22Rv1 (cell line): ENCODE data around the gene LDLR.
"Not testable (repeated sequence)": the region's sequence is repeated elsewhere in the genome, so short reads cannot be mapped to it uniquely, and the experiment has no call there.

Source experiments
- H3K27ac ChIP-seq: fragments of 450-650 bp; 2 replicates; pipeline ENCODE4 v1.5.1; 2017
- CTCF ChIP-seq: fragments of 450-650 bp; IDR thresholded peaks from 2 replicates; pipeline ENCODE4 v1.5.1; 2017; ENCODE audit warnings: mild to moderate bottlenecking
- ZFX ChIP-seq: fragments of 450-650 bp; IDR thresholded peaks from 2 replicates; pipeline ENCODE4 v1.6.1; 2017; ENCODE audit warnings: antibody characterized with exemption, borderline replicate concordance

The LDLR gene

DNA sequence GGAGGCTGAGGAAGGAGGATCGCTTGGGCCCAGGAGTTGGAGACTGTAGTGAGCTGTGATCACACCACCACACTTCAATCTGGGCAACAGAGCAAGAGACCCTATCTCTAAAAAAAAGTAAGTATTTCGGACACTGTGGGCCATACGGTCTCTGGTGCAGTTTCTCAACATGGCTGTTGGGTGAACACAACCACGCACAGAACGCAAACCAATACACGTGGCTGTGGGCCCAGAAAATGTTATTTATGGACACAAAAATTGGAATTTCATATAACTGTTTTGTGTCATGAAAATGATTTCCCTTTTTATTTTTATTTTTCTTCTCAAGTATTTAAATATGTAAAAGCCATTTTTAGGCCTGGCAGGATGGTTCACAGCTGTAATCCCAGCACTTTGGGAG lies 19.5 kb downstream of the LDLR start:
- no peak for TF ChIP-seq ZFX
- TF ChIP-seq CTCF: no peak

GRCh38 chr19:11111117-11111770 lies 22.0 kb downstream of the LDLR start:
- TF ChIP-seq ZFX (no peak), CTCF (no peak)
- no peak overlapping the region for H3K27ac ChIP-seq

More for the DNA sequence above, 19.5 kb downstream of the LDLR start:
- no peak overlapping the region for H3K27ac ChIP-seq

GRCh38 chr19:11111771-11112144 lies 22.5 kb downstream of the LDLR start:
- no peak overlapping the region for H3K27ac ChIP-seq
- no peak for TF ChIP-seq ZFX
- no peak for TF ChIP-seq CTCF

- no peak overlapping the region for H3K27ac ChIP-seq
Observed at GRCh38 chr19:11113140-11113708, 24.0 kb downstream of the LDLR start.

GRCh38 chr19:11115042-11115441 lies 25.8 kb downstream of the LDLR start:
- TF ChIP-seq CTCF (no peak), ZFX (no peak)
- H3K27ac ChIP-seq: no peak overlapping the region

More at GRCh38 chr19:11113140-11113708, 24.0 kb downstream of the LDLR start:
- no peak for TF ChIP-seq ZFX
- TF ChIP-seq CTCF: no peak

GRCh38 chr19:11115895-11116446 lies 26.7 kb downstream of the LDLR start:
- TF ChIP-seq CTCF (no peak), ZFX (no peak)
- no peak overlapping the region for H3K27ac ChIP-seq

- TF ChIP-seq ZFX (no peak), CTCF (no peak)
- no peak overlapping the region for H3K27ac ChIP-seq
Observed at GRCh38 chr19:11116507-11116906, 27.2 kb downstream of the LDLR start.

DNA sequence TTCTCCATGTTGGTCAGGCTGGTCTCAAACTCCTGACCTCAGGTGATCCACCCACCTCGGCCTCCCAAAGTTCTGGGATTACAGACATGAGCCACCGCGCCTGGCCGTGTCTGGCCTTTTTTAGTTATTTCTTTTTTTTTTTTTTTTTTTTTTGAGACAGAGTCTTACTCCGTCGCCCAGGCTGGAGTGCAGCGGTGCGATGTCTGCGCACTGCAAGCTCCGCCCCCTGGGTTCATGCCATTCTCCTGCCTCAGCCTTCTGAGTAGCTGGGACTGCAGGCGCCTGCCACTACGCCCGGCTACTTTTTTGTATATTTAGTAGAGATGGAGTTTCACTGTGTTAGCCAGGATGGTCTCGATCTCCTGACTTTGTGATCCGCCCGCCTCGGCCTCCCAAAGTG lies 32.7 kb downstream of the LDLR start:
- not testable (repeated sequence) for H3K27ac ChIP-seq
